SK-N-SH treated with all-trans-retinoic acid at 6 μM for 48 hours (cell line): Measurements from ENCODE around the gene NCBP3.

Source experiments
- ATAC-seq: fragments of 200-7000 bp; cut with Tn5 transposase; 3 replicates; pipeline ENCODE4 v1.9.1; 2020; ENCODE audit warnings: mild to moderate bottlenecking, moderate library complexity
- ARNTL ChIP-seq: fragments of 450-650 bp; formaldehyde crosslinking; IDR thresholded peaks from 2 replicates; pipeline ENCODE4 v1.5.0; 2020; ENCODE audit warnings: low read depth, mild to moderate bottlenecking, moderate library complexity, borderline replicate concordance
- BACH2 ChIP-seq: fragments of 250-450 bp; sonication (Bioruptor Pico); IDR thresholded peaks from 2 replicates; pipeline ENCODE4 v1.9.0; 2021; ENCODE audit warnings: mild to moderate bottlenecking, borderline replicate concordance
- CSRNP3 ChIP-seq: fragments of 250-450 bp; sonication (Bioruptor Pico); IDR thresholded peaks from 2 replicates; pipeline ENCODE4 v1.5.1; 2021; ENCODE audit warnings: mild to moderate bottlenecking, moderate library complexity
- ESRRG ChIP-seq: fragments of 250-450 bp; sonication (Bioruptor Pico); IDR thresholded peaks from 2 replicates; pipeline ENCODE4 v1.6.1; 2021; ENCODE audit warnings: mild to moderate bottlenecking
- GLIS3 ChIP-seq: fragments of 250-450 bp; sonication (Bioruptor Pico); IDR thresholded peaks from 2 replicates; pipeline ENCODE4 v1.5.0; 2020; ENCODE audit warnings: mild to moderate bottlenecking, moderate library complexity
- ISL1 ChIP-seq: fragments of 250-450 bp; sonication (Bioruptor Pico); IDR thresholded peaks from 2 replicates; pipeline ENCODE4 v2.1.2; 2022; ENCODE audit warnings: mild to moderate bottlenecking, moderate library complexity
- OSR1 ChIP-seq: fragments of 250-450 bp; sonication (Bioruptor Pico); IDR thresholded peaks from 2 replicates; pipeline ENCODE4 v1.8.0; 2022; ENCODE audit warnings: moderate library complexity, mild to moderate bottlenecking, inconsistent platforms
- PATZ1 ChIP-seq: fragments of 250-450 bp; sonication (Bioruptor Pico); IDR thresholded peaks from 2 replicates; pipeline ENCODE4 v1.8.0; 2020; ENCODE audit warnings: mild to moderate bottlenecking, moderate library complexity, borderline replicate concordance
- PPARA ChIP-seq: fragments of 250-450 bp; sonication (Bioruptor Pico); IDR thresholded peaks from 2 replicates; pipeline ENCODE4 v1.5.0; 2020; ENCODE audit warnings: mild to moderate bottlenecking, borderline replicate concordance
- RARB ChIP-seq: fragments of 250-450 bp; sonication (Bioruptor Pico); IDR thresholded peaks from 2 replicates; pipeline ENCODE4 v1.8.0; 2021; ENCODE audit warnings: mild to moderate bottlenecking, moderate library complexity
- SNAI2 ChIP-seq: fragments of 250-450 bp; sonication (Bioruptor Pico); IDR thresholded peaks from 2 replicates; pipeline ENCODE4 v1.5.0; 2020; ENCODE audit warnings: mild to moderate bottlenecking, moderate library complexity
- TCF4 ChIP-seq: fragments of 250-450 bp; sonication (Bioruptor Pico); IDR thresholded peaks from 2 replicates; pipeline ENCODE4 v1.8.0; 2021; ENCODE audit warnings: mild to moderate bottlenecking, moderate library complexity, borderline replicate concordance
- TOX ChIP-seq: fragments of 250-450 bp; sonication (Bioruptor Pico); IDR thresholded peaks from 2 replicates; pipeline ENCODE4 v1.8.0; 2021; ENCODE audit warnings: mild to moderate bottlenecking, moderate library complexity, borderline replicate concordance
- ZC3H10 ChIP-seq: fragments of 250-450 bp; sonication (Bioruptor Pico); IDR thresholded peaks from 2 replicates; pipeline ENCODE4 v1.5.1; 2021; ENCODE audit warnings: mild to moderate bottlenecking, moderate library complexity
- ZFP3 ChIP-seq: fragments of 250-450 bp; sonication (Bioruptor Pico); IDR thresholded peaks from 2 replicates; pipeline ENCODE4 v1.5.0; 2020; ENCODE audit warnings: mild to moderate bottlenecking, moderate library complexity
- ZFP30 ChIP-seq: fragments of 450-650 bp; formaldehyde crosslinking; IDR thresholded peaks from 2 replicates; pipeline ENCODE4 v1.5.0; 2022; ENCODE audit warnings: mild to moderate bottlenecking, moderate library complexity
- ZNF565 ChIP-seq: fragments of 450-650 bp; formaldehyde crosslinking; conservative IDR thresholded peaks from 2 replicates; pipeline ENCODE4 v1.5.0; 2020; ENCODE audit warnings: low read depth, mild to moderate bottlenecking, moderate library complexity
- ZNF8 ChIP-seq: fragments of 450-650 bp; formaldehyde crosslinking; IDR thresholded peaks from 2 replicates; pipeline ENCODE4 v1.5.0; 2020; ENCODE audit warnings: mild to moderate bottlenecking, moderate library complexity
- TF ChIP-seq, protein P1 (sequence below): fragments of 250-450 bp; sonication (Bioruptor Pico); IDR thresholded peaks from 2 replicates; pipeline ENCODE4 v1.8.0; 2021; ENCODE audit warnings: low read depth, mild to moderate bottlenecking, moderate library complexity, borderline replicate concordance

NCBP3 gene

GRCh38 chr17:3884188-3884587 lies 38.1 kb upstream of the NCBP3 start:
- ATAC-seq: no peak
- TF ChIP-seq BACH2 (CRISPR knock-in tag) (no peak), ZFP3 (CRISPR knock-in tag) (no peak), ZC3H10 (CRISPR knock-in tag) (no peak), ESRRG (CRISPR knock-in tag) (no peak), ZNF8 (CRISPR knock-in tag) (no peak), ARNTL (CRISPR knock-in tag) (no peak), PATZ1 (no peak), ZFP30 (CRISPR knock-in tag) (no peak)
- TF ChIP-seq, all 23 proteins: peak for 0

DNA sequence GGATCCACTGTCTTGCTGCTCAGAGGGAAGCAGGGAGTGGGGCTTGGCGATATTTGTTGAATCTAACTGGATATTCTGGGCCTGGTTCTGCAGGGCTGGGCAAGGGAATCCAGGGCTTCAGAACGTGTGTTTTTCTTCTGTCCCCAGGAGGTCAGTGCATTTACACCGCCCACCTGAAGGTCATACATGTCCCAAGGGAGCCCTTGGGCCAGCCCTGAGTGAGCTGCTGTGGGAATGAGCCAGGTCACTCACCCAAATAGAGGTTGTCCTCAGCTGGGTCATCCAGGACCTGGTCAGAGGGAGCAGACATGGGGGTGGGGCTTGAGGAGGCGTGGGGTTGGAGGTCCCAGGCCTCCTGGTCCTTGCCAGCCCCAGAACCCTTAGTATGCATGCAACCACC lies 36.2 kb upstream of the NCBP3 start:
- TF ChIP-seq ZNF565 (CRISPR knock-in tag): no peak
- no peak for TF ChIP-seq OSR1
- TF ChIP-seq, protein P1, sequence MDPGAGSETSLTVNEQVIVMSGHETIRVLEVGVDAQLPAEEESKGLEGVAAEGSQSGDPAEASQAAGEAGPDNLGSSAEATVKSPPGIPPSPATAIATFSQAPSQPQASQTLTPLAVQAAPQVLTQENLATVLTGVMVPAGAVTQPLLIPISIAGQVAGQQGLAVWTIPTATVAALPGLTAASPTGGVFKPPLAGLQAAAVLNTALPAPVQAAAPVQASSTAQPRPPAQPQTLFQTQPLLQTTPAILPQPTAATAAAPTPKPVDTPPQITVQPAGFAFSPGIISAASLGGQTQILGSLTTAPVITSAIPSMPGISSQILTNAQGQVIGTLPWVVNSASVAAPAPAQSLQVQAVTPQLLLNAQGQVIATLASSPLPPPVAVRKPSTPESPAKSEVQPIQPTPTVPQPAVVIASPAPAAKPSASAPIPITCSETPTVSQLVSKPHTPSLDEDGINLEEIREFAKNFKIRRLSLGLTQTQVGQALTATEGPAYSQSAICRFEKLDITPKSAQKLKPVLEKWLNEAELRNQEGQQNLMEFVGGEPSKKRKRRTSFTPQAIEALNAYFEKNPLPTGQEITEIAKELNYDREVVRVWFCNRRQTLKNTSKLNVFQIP (CRISPR knock-in tag): no peak
- no peak for TF ChIP-seq ZC3H10 (CRISPR knock-in tag)
- no peak for TF ChIP-seq TCF4 (CRISPR knock-in tag)
- no peak for TF ChIP-seq PPARA (CRISPR knock-in tag)
- no peak for TF ChIP-seq CSRNP3 (CRISPR knock-in tag)
- no peak for TF ChIP-seq BACH2 (CRISPR knock-in tag)
- no peak for TF ChIP-seq ZFP30 (CRISPR knock-in tag)
- TF ChIP-seq ISL1: no peak
- TF ChIP-seq GLIS3 (CRISPR knock-in tag): no peak
- no peak for ATAC-seq

GRCh38 chr17:3880983-3881382 lies 34.9 kb upstream of the NCBP3 start:
- ATAC-seq: no peak
- TF ChIP-seq, protein P1 (CRISPR knock-in tag): no peak
- TF ChIP-seq CSRNP3 (CRISPR knock-in tag) (no peak), ESRRG (CRISPR knock-in tag) (no peak), PPARA (CRISPR knock-in tag) (no peak), TOX (no peak), SNAI2 (CRISPR knock-in tag) (no peak), BACH2 (CRISPR knock-in tag) (no peak), RARB (no peak), TCF4 (CRISPR knock-in tag) (no peak), ISL1 (no peak), ARNTL (CRISPR knock-in tag) (no peak)
